Spinal cord (tissue), 10 donors: Measurements from ENCODE around the gene TSHZ2. TPM values are rescaled to one million over a fixed set of nuclear protein-coding genes. Genes with fewer than 3 reads are reported as not detected.

ENCODE experiments used
- DNase-seq, 6 donors: peaks; one replicate each; pipeline versions ENCODE4 v3.0.0 to v3.0.0-alpha.2; 2013 to 2015; ENCODE audit warnings: low spot score in 6 of 6, low read depth in 4 of 6
- H3K27ac ChIP-seq: one replicate; pipeline ENCODE4 v1.5.1; 2013; ENCODE audit warnings: low read depth, low read length, control low read depth
- H3K27me3 ChIP-seq: one replicate; pipeline ENCODE4 v1.6.1; 2013; ENCODE audit warnings: low read length; ENCODE audit not compliant: control insufficient read depth, insufficient read depth
- H3K36me3 ChIP-seq: one replicate; pipeline ENCODE4 v1.6.1; 2013; ENCODE audit warnings: low read length; ENCODE audit not compliant: control insufficient read depth, insufficient read depth
- H3K4me1 ChIP-seq: one replicate; pipeline ENCODE4 v1.6.1; 2013; ENCODE audit warnings: low read length; ENCODE audit not compliant: control insufficient read depth, insufficient read depth
- H3K4me3 ChIP-seq: one replicate; pipeline ENCODE4 v1.5.1; 2013; ENCODE audit warnings: low read depth, low read length, control low read depth
- H3K9me3 ChIP-seq: one replicate; pipeline ENCODE4 v1.6.1; 2013; ENCODE audit warnings: low read length; ENCODE audit not compliant: control insufficient read depth, insufficient read depth
- WGBS: methylation state at CpG from one replicate; pipeline ENCODE4 v1.1.5; 2013; ENCODE audit warnings: missing lambda C conversion rate; ENCODE audit not compliant: insufficient coverage; 5-methylcytosine and 5-hydroxymethylcytosine counted together
- polyA plus RNA-seq, 2 donors: library from polyadenylated mRNA; unstranded; fragments of 120-200 nt; gene quantifications; one replicate each; pipeline ENCODE4 v1.2.1, GENCODE V29; 2013; ENCODE audit not compliant: insufficient read length in 2 of 2
- total RNA-seq, 2 donors: library from RNA; depleted of rRNA in 1 of 2; stranded (reverse); fragments of 120-200 nt in 1 of 2; fragments of >200 nt in 1 of 2; gene quantifications; one replicate each; pipeline versions ENCODE4 v1.2.3 to v1.2.4, GENCODE V29; 2013 to 2014
- donor health status: healthy.

TSHZ2 gene
- total and polyA plus RNA-seq, 4 donors: 11.8 to 33.0 (median 25.7) TPM

DNA sequence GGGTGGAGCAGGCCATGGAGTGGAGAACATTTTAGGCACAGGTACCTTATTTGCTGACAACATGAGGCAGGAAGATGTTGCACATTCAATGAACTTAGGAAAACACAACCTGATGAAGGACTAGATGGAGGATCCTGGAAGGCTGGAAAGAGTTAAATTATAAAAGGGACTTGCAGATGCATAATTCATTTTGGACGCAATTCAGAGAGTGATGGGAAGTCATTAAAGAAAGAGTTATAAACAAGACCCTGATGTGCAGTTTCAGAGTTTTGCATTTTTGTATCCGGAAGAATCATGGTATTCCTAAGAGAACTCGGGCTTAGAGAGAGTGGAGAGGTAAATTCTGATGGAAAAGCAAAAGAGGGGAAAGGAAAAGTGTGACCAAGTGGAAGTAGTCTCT, 104.5 kb downstream of the TSHZ2 start:
- Histone ChIP-seq H3K9me3 (no peaks in the 10 kb centered on the region), H3K36me3 (no peaks in the 10 kb centered on the region), H3K4me3 (no peak overlapping the region), H3K27ac (no peak overlapping the region), H3K4me1 (peaks cover 3% of the 10 kb centered on the region), H3K27me3 (no peaks in the 10 kb centered on the region)
- 83% methylated on average over 3 of the region's 3 CpGs for WGBS
- DNase-seq: peak in 1 of 6 donors; percentile 43

DNA sequence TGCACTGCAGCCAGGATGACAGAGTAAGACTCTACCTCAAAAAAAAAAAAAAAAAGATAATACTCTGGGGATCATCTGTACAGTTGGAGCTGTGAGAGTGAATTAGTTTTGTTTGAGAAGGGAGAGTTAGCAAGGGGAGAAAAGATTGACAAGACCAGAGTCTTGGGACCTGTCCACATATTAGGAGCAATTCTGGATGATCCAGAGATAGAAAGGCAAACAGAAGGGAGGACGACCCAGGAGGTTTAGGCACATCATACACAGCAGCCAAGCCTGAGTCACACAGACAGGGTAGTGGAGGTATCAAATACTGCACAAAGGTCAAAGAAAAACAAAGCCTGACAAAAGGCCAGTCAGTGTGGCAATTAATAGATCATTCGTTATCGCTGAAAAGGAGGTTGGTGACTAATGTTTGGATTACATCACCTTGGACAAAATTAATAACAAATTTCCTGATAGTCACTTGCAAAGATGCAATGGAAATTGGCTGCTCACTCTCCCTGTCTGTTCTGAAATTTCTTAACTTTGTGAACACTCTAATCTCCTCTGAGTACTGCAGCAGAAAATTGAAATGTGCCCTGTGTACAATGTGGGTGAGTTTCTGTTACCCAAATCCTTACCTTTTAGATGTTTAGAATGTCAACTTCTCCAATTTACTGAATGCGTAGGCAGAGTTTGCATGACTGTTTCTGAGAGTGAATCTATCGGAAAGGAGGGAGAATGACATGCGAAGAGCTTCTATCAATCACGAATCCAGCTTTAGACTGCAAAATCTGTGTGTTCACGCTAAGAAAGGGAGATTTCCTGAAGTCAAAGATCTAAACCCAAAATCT, 105.4 kb downstream of the TSHZ2 start:
- Histone ChIP-seq H3K9me3 (no peaks in the 10 kb centered on the region), H3K4me1 (no peaks in the 10 kb centered on the region), H3K36me3 (no peaks in the 10 kb centered on the region), H3K4me3 (no peak overlapping the region), H3K27me3 (no peaks in the 10 kb centered on the region), H3K27ac (no peak overlapping the region)
- 40% methylated on average over 1 of the region's 8 CpGs for WGBS
- no peak for DNase-seq

GRCh38 chr20:53078761-53079160, 106.6 kb downstream of the TSHZ2 start:
- 86% methylated on average over 2 of the region's 4 CpGs for WGBS
- DNase-seq: no peak
- no peaks in the 10 kb centered on the region for H3K36me3 ChIP-seq
- H3K27me3 ChIP-seq: no peaks in the 10 kb centered on the region
- H3K4me1 ChIP-seq: no peaks in the 10 kb centered on the region
- H3K9me3 ChIP-seq: no peaks in the 10 kb centered on the region
- no peak overlapping the region for H3K4me3 ChIP-seq
- no peak overlapping the region for H3K27ac ChIP-seq

- DNase-seq: peak in 1 of 6 donors; percentile 53
- H3K9me3 ChIP-seq: no peaks in the 10 kb centered on the region
- H3K36me3 ChIP-seq: no peaks in the 10 kb centered on the region
- no peaks in the 10 kb centered on the region for H3K27me3 ChIP-seq
- WGBS: 71% methylated on average over 4 of the region's 6 CpGs
- H3K4me3 ChIP-seq: no peak overlapping the region
- no peaks in the 10 kb centered on the region for H3K4me1 ChIP-seq
- H3K27ac ChIP-seq: no peak overlapping the region
Observed at GRCh38 chr20:53079261-53079691, 107.1 kb downstream of the TSHZ2 start.

DNA sequence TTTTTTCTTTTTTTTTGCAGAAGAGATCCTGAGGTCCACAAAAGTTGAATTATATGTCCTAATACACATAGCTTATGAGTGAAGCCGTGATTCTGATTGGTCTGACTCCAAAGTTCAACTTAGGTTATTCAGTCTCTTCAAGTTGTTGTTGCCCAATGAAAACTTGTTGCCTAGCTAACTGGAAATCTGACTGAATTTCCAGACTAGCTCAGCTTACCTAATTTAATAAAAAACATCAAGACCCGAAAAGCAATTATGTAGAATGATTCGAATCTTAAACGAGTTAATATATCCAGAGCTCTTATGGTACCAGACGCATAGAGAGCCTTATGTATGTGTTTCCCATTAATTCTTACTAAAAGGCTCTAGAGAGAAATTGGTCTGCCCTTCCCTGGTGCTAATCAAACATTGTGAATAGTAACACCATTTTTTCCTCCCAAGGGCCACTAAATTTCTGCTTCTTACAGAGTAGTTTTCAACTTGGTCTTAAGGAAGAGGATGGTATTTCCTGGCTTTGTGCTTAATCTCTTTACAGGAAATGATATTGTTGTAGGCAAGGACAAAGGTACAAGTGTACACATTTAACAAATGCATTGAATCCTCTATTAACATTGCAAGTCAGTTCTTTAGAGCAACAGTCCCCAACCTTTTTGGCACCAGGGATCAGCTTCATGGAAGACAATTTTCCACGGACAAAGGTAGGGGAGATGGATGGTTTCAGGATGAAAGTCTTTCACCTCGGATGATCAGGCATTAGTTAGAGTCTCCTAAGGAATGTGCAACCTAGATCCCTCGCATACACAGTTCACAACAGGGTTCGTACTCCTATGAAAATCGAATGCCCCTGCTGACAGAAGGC, 107.9 kb downstream of the TSHZ2 start:
- H3K4me1 ChIP-seq: no peaks in the 10 kb centered on the region
- no peaks in the 10 kb centered on the region for H3K9me3 ChIP-seq
- 97% methylated on average over 3 of the region's 10 CpGs for WGBS
- no peak overlapping the region for H3K4me3 ChIP-seq
- no peaks in the 10 kb centered on the region for H3K27me3 ChIP-seq
- DNase-seq: no peak
- H3K27ac ChIP-seq: no peak overlapping the region
- no peaks in the 10 kb centered on the region for H3K36me3 ChIP-seq

- no peaks in the 10 kb centered on the region for H3K36me3 ChIP-seq
- no peaks in the 10 kb centered on the region for H3K9me3 ChIP-seq
- H3K4me1 ChIP-seq: no peaks in the 10 kb centered on the region
- H3K27ac ChIP-seq: no peak overlapping the region
- H3K27me3 ChIP-seq: no peaks in the 10 kb centered on the region
- 97% methylated on average over 8 of the region's 9 CpGs for WGBS
- DNase-seq: no peak
- no peak overlapping the region for H3K4me3 ChIP-seq
Observed at GRCh38 chr20:53080687-53080962, 108.5 kb downstream of the TSHZ2 start.

DNA sequence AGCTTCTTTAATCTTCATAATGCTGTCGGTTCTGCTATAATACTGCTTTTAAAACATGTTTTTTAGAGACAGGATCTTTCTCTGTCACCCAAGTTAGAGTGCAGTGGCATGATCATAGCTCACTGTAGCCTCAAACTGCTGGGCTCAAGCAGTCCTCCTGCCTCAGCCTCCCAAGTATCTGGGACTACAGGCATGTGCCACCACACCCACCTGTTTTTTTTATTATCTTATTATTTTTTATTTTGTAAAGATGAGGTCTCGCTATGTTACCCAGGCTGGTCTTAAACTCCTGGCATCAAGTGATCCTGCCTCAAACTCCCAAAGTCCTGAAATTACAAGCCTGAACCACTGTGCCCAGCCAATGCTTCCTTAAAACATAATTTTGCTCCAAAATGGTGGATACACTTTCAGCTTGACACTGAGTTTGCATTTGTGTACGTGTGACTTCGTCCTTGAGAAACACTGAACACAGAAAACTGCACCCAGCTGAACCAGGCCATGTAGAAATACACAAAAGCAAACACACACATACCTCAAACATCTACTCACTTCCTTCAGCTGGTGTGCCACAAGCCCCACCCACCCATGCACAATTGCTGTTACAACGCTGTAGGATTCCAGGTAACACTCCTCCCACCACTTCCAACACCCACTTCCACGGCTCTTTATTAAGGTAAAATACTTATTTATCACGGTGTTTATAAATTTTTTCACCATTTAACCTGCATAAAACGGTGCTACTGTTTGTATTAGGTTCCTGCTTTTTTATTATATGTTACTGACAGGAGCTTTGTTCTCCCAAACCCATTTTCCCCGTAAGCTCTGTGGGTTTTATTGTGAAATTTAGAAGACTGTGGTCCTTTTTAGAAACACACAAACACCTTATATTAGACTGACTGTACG, 109.1 kb downstream of the TSHZ2 start:
- no peak for DNase-seq
- Histone ChIP-seq H3K36me3 (no peaks in the 10 kb centered on the region), H3K27me3 (no peaks in the 10 kb centered on the region), H3K4me1 (no peaks in the 10 kb centered on the region), H3K27ac (no peak overlapping the region), H3K9me3 (no peaks in the 10 kb centered on the region), H3K4me3 (no peak overlapping the region)
- WGBS: 87% methylated on average over 2 of the region's 10 CpGs

- 100% methylated on average over 1 of the region's 10 CpGs for WGBS
- Histone ChIP-seq H3K27ac (no peak overlapping the region), H3K4me1 (no peaks in the 10 kb centered on the region), H3K27me3 (no peaks in the 10 kb centered on the region), H3K4me3 (no peak overlapping the region), H3K9me3 (no peaks in the 10 kb centered on the region), H3K36me3 (no peaks in the 10 kb centered on the region)
- peak in 1 of 6 donors; percentile 90 for DNase-seq
Observed at GRCh38 chr20:53081916-53082863, 110.0 kb downstream of the TSHZ2 start.
